HG02884 (cell line): ENCODE measurements around the gene TRMT1.
A peak's percentile ranks its signal among the peaks of the same experiment; 100 is the strongest.
"Not testable (repeated sequence)": the region's sequence is repeated elsewhere in the genome, so short reads cannot be mapped to it uniquely, and the experiment has no call there.

Experiments used
- ATAC-seq: cut with Tn5 transposase; IDR thresholded peaks from one replicate; pipeline ENCODE4 v1.9.1; 2021; ENCODE audit warnings: mild to moderate bottlenecking, moderate library complexity; ENCODE audit not compliant: unreplicated experiment

Gene TRMT1

DNA sequence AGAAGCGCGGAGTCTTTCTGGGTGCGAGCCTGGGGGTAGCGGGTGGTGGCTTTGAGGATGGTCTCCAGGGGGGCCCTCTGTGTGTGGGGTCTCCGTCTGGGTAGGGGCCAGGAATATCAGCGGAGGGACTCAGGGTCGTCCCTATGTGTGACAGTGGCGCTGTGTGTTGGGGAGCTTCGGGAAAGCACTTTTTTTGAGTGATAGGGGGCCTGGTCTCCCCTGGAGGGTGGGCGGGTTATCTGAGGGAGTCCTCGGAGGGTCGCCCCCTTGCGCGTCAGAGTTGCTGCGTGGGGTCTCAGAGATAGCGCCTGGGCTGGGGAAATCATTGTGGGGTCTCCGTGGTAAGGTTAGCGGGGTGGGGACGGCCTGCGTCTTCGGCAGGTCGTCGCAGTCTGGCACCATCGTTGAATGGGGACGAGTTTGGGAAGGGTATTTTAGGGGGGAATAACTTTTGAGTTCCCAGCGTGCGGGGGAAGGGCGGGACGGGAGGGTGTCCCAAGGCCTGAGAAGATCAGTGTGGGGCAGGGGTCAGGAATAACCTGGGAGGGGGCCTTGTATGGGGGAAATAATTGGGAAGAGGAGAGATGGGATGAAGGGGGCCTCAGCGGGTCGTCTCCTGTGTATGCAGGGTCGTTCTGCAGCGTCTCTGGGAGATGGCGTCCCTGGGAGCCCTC is 34.5 kb upstream of the TRMT1 start:
- no peak for ATAC-seq

DNA sequence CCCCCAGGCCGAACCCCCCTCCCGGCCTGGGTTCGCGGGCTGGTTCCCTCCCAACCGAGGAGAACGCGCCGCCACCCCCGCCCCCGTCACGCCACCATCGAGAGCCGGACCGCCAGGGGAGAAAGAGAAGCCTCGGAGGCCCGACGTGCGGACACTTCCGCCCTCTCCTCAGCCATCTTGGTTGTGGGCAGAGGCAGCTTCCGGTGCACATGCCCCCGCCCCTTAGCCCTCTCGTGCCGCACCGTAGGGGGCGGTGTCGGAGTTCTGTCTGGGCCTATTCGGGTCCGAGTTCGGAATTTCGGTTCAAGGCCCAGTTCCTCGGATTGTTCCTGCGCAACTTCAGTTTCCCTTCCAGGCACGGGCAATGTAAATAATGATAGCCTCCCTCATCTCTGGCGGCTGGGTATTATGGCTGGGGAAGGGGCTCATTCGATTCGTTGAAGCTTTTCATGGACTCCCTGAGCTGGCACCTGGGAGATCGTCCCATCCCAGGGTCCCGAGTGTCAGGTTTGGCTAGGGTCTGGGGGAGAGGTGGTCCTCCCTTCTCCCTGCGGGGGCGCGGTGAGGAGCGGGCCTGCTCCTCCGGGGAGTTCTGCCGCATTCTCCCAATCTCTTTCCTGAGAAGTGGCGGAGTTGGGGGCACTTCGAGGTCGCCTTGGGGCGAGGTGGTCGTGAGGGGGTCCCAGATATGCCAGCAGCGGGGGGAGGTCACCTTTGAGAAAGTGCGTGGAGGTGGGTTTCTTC is 33.8 kb upstream of the TRMT1 start, which contains the start of the genes IER2 and STX10:
Gene IER2, plus strand, starts transcription at position 225 of the 744 bp plus-strand sequence. CDS start 2,776 bp downstream, outside the sequence.
Gene STX10, minus strand, starts transcription at position 189 of the 744 bp plus-strand sequence. CDS start 202 bp downstream, outside the sequence.
- peak; percentile 23 for ATAC-seq

DNA sequence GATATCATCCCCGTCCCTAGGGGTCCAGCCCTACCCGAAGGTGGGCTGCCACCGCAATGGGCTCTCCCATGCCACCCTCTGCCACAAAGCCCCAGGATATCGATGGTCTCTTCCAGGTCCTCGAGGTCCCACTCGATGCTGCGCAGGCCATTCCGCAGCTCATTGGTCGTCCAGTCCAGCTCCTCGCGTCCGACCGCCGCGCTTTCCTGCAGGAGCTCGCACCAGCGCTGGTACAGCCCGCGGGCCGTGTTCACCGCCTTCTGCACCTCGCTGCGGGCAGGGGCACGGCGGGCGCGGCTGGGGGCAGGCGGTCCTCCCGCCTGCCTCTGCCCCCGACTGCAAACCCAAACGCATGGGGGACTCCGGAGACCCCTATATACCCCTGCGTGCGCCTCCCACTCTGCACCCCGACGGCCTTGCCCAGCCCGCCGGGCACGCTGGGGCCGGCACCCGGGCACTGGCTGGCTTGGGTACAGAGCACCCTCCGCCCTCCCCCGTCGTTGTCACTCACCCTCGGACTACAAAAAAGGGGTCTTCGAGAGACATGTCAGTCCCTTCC is 33.2 kb upstream of the TRMT1 start:
- no peak for ATAC-seq

DNA sequence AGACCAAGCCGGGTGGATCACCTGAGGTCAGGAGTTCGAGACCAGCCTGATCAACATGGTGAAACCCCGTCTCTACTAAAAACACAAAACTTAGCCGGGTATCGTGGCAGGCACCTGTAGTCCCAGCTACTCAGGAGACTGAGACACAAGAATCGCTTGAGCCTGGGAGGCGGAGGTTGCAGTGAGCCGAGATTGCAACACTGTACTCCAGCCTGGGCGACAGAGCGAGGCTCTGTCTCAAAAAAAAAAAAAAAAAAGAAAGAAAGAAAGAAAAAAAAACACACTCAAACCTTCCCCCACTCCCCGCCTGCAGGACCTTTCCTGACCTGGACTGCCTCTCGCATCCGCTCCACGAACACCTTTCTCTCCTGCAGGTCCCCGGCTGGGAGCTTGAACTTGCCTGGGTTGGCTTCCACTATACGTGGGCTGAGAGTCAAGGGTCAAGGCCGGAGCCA is 32.7 kb upstream of the TRMT1 start:
- not testable (repeated sequence) for ATAC-seq

DNA sequence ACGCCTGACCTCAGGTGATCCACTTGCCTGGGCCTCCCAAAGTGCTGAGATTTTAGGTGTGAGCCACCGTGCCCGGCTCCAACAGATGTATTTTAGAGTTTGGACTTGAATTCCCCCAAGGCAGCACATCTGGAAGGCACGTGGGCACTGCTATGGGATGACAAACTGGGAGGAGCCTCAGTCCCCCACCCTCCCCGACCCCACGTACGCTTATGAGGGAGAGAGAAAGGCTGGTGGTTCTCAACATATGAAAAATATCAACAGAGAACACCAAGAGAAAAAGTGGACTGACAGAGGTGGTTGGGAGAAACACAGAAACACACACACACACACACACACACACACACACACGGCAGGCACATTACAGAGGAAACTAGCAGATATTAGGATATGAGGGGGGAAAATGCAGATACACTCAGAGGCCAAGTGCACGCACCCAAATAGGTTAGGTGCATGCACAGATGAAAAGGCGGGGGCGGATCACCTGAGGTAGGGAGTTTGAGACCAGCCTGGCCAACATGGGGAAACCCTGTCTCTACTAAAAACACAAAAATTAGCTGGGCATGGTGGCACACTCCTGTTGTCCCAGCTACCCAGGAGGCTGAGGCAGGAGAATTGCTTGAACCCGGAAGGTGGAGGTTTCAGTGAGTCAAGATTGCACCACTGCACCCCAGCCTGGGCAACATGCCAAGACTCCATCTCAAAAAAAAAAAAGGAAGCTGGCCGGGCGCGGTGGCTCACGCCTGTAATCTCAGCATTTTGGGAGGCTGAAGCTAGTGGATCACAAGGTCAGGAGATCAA is 30.4 kb upstream of the TRMT1 start:
- no peak for ATAC-seq

DNA sequence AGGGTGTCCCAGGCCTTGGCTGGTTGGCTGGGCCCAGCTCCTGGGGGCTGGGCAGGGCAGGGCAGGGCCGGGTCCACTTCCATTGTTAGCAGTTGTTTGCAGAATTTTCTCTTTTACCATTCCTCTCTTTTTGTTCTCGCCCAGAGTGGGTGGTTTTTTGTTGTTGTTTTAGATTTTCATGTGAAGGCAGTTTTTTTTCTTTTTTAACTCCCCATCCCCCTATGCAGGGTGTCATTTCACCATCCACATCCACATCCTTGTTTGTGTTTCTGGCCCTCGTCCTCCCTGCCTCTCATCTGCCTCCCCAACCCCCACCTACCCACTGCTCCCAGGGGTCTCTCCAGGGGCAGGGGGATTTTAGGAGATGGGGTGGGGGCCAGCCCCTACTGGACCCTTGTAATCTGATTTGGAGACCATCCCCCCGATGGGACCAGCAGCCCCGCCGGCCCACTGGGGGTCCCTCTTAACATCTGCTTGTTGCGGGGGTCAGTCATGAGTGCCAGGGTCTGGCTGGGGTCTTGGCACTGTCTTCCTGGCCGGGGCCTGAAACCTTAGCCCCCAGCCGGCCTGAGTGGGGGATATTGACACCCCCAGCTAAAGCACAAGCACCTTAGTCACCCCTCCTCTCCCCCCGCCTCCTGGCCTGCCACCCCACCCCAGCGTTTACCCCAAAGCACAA is 23.2 kb upstream of the TRMT1 start:
- no peak for ATAC-seq

DNA sequence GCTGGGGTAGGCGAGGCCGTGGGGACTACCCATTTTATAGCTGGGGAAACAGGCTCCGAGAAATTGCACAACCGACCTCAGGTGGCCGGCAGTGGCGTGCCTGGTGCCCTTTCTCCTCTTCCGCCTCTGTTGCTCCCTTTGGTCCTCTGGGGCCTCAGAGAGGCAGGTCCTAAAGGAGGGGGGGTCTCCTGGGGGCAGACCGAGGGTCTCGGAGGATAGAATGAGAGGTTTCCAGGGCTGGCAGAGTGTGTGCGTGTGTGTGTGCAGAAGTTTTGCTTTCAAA is 22.3 kb upstream of the TRMT1 start:
- no peak for ATAC-seq

DNA sequence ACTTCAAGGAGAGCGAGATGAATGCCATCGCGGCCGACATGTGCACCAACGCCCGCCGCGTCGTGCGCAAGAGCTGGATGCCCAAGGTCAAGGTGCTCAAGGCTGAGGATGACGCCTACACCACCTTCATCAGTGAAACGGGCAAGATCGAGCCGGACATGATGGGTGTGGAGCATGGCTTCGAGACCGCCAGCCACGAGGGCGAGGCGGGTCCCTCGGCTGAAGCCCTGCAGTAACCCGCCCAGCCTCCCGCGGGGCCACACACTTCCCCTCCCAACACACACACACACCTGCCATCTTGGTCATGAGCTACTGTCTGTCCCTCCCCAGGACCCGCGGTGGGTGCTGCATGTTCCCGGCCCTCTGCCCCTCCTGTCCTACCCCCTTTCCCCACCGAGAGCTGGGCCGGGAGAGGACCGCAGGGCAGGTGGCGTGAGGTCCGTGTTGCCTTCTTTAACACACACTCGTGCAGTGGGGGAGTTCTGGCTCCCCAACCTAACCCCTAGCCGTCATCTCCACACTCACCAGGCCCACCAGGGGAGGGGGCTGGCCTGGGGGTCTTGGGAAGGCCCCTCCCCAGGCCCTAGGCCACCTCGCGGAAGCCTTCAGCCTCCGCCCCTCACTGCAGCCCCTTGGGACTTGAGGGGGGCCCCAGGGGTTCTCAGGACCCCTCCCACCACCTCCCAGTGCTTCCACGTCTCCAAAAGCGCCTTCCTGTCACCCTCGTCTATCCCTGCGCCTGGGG is 21.8 kb upstream of the TRMT1 start:
- no peak for ATAC-seq

DNA sequence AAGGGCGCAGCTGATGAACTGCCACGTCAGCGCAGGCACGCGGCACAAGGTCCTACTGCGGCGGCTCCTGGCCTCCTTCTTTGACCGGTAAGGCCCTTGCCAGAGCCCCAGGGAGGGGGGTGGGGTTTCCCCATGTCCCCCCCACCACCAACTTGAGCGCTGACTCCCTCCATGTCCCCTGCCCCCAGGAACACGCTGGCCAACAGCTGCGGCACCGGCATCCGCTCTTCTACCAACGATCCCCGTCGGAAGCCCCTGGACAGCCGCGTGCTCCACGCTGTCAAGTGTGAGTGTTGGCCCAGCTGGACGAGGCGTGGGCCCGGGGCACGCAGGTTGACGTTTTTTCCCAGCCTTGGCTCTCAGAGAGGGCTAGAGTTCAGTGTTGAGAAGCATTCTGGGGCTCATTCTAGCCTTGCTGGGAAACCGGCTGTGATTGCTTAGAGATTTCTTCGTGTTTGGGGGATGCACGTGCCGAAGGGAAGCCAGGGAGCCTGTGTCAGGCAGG is 20.8 kb upstream of the TRMT1 start:
- ATAC-seq: no peak

DNA sequence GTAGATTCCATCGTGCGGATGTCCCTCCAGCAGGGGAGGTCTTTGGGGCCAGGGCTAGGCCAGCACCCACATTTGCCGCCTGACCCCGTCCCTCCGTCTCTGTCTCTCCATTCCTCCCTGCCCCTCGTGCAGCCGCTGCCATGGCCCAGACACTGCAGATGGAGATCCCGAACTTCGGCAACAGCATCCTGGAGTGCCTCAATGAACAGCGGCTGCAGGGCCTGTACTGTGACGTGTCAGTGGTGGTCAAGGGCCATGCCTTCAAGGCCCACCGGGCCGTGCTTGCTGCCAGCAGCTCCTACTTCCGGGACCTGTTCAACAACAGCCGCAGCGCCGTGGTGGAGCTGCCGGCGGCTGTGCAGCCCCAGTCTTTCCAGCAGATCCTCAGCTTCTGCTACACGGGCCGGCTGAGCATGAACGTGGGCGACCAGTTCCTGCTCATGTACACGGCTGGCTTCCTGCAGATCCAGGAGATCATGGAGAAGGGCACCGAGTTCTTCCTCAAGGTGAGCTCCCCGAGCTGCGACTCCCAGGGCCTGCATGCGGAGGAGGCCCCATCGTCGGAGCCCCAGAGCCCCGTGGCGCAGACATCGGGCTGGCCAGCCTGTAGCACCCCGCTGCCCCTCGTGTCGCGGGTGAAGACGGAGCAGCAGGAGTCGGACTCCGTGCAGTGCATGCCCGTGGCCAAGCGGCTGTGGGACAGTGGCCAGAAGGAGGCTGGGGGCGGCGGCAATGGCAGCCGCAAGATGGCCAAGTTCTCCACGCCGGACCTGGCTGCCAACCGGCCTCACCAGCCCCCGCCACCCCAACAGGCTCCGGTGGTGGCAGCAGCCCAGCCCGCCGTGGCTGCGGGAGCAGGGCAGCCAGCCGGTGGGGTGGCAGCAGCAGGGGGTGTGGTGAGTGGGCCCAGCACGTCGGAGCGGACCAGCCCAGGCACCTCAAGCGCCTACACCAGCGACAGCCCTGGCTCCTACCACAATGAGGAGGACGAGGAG is 18.8 kb upstream of the TRMT1 start:
- no peak for ATAC-seq

DNA sequence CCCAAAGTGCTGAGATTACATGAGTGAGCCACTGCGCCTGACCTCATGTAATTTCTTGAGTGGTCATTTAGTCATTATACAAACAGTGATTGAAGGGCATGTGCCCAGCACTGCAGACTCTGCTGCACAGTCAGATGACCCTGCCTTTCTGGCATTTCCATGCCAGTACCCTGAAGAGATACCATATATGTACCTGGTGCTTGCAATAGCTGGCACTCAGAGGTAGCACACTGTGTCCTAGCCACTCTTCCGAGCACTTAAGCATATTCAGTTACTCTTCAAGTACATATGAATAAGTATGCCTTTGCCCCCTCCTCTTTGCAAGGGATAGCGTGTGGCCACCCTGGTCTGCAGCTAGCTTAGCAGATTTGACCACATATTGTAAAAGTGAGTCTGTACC is 18.1 kb upstream of the TRMT1 start:
- no peak for ATAC-seq

DNA sequence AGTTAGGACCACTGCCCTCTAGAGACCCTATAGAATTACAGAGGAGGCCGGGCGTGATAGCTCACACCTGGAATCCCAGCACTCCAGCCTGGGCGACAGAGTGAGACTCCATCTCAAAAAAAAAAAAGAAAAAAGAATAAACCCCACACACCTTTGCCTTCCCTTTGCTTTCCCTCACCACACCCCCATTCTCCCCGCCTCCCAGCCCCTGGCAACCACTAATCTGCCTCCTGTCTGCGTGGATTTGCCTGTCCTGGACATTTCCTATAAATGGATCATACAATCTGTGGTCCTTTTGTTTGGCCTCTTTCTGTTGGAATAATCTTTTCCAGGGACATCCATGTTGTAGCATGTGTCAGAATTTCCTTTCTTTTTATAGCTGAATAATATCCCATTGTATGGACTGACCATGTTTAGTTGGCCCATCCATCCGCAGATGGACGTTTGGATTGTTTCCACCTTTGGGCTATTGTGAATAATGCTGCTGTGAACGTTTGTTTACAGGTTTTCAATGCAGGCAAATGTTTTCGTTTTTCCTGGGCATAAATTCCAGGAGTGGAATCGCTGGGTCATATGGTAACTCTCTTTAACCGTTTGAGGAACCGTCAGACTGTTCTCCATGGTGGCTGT is 16.8 kb upstream of the TRMT1 start:
- no peak for ATAC-seq

DNA sequence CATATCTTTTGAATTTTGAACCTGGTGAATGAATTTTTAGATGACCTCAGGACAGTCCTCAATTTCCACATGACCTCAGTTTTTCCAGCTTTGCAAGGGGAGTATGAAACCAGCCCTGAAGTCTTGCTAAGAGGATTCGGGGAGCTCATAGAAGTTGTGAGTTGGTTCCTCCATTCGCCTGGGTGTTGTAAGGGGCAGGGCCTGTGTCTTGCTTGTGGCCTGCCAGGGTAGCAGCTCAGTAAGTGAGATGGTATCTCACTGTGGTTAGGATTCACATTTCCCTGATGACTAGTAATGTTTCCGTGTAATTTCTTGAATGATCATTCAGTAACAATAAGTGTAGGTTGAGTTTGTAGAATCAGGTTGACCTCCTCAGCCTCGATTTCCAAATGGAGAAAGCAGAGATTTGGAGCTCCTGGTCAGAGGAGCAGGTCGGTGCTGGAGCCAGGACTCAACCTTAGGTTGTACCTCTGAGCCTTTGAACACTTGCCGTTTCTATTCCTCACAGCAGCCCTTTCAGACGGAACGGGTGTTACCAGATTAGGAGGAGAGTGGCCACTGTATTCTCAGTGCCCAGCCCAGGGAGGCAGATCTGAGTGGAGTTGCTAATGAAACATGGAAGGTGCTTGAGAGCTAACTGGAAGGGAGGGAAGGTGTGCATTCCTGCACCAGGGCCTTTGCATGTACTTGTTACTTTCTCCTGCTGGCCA is 16.1 kb upstream of the TRMT1 start:
- ATAC-seq: no peak

DNA sequence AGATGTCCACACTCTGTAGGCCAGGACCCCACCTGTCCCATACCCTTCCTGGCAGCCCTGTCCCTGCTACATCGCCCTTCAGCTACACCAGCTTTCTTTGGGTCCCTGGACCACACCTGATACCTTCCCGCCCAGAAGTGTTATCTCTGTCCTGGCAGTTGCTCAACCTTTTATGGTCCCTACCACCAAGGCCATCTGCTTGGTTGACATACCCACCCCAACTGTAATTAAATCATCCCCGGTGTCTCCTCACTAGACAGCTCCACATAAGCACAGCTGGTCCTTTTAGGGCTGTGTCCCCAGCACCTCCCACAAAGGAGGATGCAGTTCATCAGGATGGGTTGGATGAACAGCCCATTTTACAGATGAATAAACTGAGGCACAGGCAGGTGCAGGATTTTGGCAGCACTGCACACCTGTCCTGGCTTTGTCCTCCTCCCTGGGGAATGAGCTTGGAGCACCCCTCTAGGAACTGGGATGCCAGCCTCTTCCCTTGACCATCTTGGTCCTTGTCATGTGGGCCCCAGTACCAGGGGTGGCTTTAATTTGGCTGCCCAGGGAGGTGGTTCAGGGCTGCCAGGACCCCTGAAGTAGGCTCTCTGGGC is 14.4 kb upstream of the TRMT1 start:
- ATAC-seq: no peak

DNA sequence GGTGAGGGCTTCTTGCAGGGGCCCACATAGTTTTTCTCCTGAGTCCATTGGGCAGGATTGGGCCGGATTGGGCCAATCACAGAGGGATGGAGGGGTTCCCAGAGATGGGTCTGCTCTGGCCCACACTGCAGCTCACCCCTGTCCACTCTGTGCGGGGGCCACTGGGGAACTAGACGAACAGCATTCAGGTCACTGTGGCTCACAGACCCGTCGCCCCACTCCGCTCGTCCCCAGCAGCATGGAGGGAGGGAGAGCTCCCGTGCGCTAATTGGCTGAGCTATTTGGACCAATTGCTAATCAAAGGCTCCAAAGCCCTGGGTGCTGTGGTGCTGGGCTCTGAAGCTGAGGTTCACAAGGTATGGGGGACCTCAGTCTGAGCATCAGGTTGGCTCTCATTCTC is 12.8 kb upstream of the TRMT1 start:
- ATAC-seq: no peak

DNA sequence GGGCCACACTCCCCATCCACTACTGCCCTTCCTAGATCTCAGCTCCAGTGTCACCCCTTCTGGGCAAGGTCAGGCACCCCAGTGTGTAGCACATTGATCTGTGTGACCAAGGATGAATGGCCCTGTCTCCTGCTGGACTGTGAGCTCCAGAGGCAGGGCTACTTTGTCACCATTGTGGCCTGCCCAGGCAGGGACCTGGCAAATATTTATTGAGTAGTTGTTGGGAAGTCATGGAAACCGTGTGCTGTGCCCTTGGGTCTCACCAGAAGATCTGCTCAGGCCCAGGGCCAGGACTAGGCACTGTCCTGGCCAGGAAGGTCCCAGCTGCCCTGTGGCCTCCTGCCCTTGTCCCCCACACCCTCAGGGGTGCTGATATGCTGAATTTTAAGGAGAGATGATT is 12.0 kb upstream of the TRMT1 start:
- no peak for ATAC-seq
